Myocyte (in vitro differentiated cells): Measurements from ENCODE around the gene HOXD1. TPM values are rescaled to one million over a fixed set of nuclear protein-coding genes. Genes with fewer than 3 reads are reported as not detected.
A peak's percentile ranks its signal among the peaks of the same experiment; 100 is the strongest.

Source experiments
- DNase-seq: peaks from one replicate; pipeline ENCODE4 v3.0.0-alpha.2; 2012; ENCODE audit warnings: low read depth
- microRNA counts: library from miRNA; unstranded; fragments of <30 nt; microRNA quantifications from one replicate; lab custom pipeline; 2016
- microRNA-seq: library from miRNA; unstranded; fragments of <30 nt; microRNA quantifications from one replicate; pipeline ENCODE4, GENCODE V29; 2016
- total RNA-seq: library from RNA; depleted of rRNA; stranded (reverse); fragments of >200 nt; gene quantifications from 2 replicates; pipeline ENCODE4 v1.2.3, GENCODE V29; 2014

Gene HOXD1
- total RNA-seq, 1 donor from 2014 or later, result not detected

- DNase-seq, result no peak
These were observed 46.5 kb downstream of the HOXD1 start for GRCh38 chr2:176234940-176235339.

- DNase-seq, result no peak
These were observed 49.0 kb downstream of the HOXD1 start for GRCh38 chr2:176237456-176237855.

GRCh38 chr2:176239031-176239430 lies 50.6 kb downstream of the HOXD1 start:
- DNase-seq, result peak; percentile 47

GRCh38 chr2:176240301-176240700 lies 51.8 kb downstream of the HOXD1 start:
- no peak for DNase-seq

MicroRNAs encoded within 50 kb of the gene (microRNA counts, 767-probe panel; counts per million panel counts)
- not detected for microRNA hsa-miR-10b-5p (lab: Ali Mortazavi, UCI)

Small RNA genes within 50 kb of the gene (microRNA-seq; reads per million reads assigned to microRNA genes)
- 206 reads per million, percentile 65 among the genes with 10 or more reads in this experiment for gene MIR10B

Other genes with a start within 250 kb of the HOXD1 start
- 34.4 and 51.5 TPM in 2 replicates for gene LNPK, start 186.4 kb upstream of the HOXD1 start, total RNA-seq
- not detected in 2 replicates for gene EVX2, start 104.7 kb upstream of the HOXD1 start, total RNA-seq
- gene HOXD13, start 95.9 kb upstream of the HOXD1 start, total RNA-seq, result not detected in 2 replicates
- gene HOXD12, start 88.9 kb upstream of the HOXD1 start, total RNA-seq, result not detected in 2 replicates
- gene HOXD11, start 81.4 kb upstream of the HOXD1 start, total RNA-seq, result not detected in 2 replicates
- gene HOXD10, start 71.9 kb upstream of the HOXD1 start, total RNA-seq, result not detected in 2 replicates
- 0.16 and 0.29 TPM in 2 replicates for gene HOXD9, start 65.9 kb upstream of the HOXD1 start, total RNA-seq
- 0.88 and 2.2 TPM in 2 replicates for gene HOXD8, start 59.0 kb upstream of the HOXD1 start, total RNA-seq
- not detected in 2 replicates for gene HOXD4, start 37.1 kb upstream of the HOXD1 start, total RNA-seq
- gene HOXD3, start 31.4 kb upstream of the HOXD1 start, total RNA-seq, result not detected in 2 replicates
- gene MTX2, start 80.8 kb downstream of the HOXD1 start, total RNA-seq, result 50.1 and 52.2 TPM in 2 replicates